Measurements from ENCODE around the gene BARX1.
"Not testable (repeated sequence)": the region's sequence is repeated elsewhere in the genome, so short reads cannot be mapped to it uniquely, and the experiment has no call there.

Gene BARX1

DNA sequence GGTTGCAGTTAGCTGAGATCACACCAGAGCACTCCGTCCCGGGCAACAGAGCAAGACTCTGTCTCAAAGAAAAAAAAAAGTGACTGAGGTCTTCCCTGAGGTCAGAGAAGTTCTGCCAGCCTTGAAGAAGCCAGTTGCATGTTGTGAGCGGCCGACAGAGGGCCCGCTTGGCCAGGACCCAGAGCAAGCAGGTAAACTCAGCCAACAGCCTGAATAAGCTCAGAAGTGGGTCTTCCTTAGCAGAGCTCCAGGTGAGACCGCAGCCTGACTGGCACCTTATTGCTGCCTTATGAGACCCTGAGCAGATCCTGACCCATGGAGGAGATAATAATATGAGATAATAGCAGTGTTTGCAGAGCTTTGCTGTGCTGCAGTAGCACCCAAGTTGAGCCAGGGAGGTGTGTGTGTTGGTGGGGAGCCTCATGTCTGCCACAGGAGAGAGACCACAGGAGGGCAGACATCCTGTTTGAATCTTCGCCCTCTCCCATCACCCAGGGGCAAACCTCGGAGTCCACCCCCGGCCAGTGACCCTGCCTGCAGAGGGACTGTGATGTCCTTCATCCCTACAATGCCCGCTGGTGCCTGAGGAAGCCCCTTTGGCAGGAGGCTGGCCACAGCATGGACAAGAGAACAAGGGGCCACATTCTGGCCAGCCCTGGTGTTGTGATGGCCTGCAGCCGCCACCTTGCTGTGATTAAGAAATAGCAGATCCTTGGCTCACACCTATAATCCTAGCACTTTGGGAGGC, 10.8 kb upstream of the BARX1 start:
- Histone ChIP-seq H3K4me3 (ENCODE audit: insufficient read length, low read depth) (no peak overlapping the region), H3K9ac (ENCODE audit: insufficient read length, low read depth) (no peak overlapping the region), H3K4me1 (ENCODE audit: insufficient read depth, insufficient read length) (peaks cover 14% of the 10 kb centered on the region), H3K27me3 (ENCODE audit: insufficient read depth, insufficient read length) (peaks cover 11% of the 10 kb centered on the region), H3K36me3 (ENCODE audit: insufficient read depth, insufficient read length, low read length) (no peaks in the 10 kb centered on the region), H3K9me3 (ENCODE audit: insufficient read depth, low read length) (0 out of 2 replicates have a peak, but pooled peaks cover 7% of the 10 kb centered on the region)
- no peak for TF ChIP-seq SUZ12 (IDR thresholded peaks at IDR 0.05; ENCODE audit: extremely low read depth, insufficient read depth, insufficient read length)
- TF ChIP-seq ZNF274 (IDR thresholded peaks at IDR 0.05; ENCODE audit: low read depth, low read length) = no peak
- TF ChIP-seq YY1 (IDR thresholded peaks at IDR 0.05; ENCODE audit: insufficient read depth, insufficient read length) = no peak
- no peak for DNase-seq (ENCODE audit: low read depth, low spot score)

DNA sequence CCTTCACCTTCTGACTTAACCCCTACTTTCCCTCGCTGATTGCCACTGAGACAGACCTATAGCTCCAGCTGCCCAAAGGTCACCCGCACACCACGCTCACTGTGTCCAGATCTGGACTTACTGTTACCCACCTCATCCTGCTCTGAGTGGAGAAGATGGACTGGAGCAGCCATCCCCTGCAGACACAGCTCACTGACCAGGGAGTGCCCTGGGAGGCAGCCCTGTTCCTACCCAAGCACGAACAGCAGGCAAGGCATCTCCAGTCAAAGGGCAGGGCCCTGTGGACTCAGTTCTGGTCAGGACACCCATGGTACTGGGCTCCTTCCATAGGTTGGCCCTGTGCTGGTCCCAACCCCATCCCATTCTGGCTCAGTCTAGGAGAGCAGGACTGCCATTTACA, 9.5 kb upstream of the BARX1 start:
- Histone ChIP-seq H3K36me3 (ENCODE audit: insufficient read depth, insufficient read length, low read length) (no peaks in the 10 kb centered on the region), H3K9me3 (ENCODE audit: insufficient read depth, low read length) (no peaks in the 10 kb centered on the region), H3K27me3 (ENCODE audit: insufficient read depth, insufficient read length) (peaks cover 24% of the 10 kb centered on the region), H3K9ac (ENCODE audit: insufficient read length, low read depth) (no peak overlapping the region), H3K4me3 (ENCODE audit: insufficient read length, low read depth) (no peak overlapping the region), H3K4me1 (ENCODE audit: insufficient read depth, insufficient read length) (peaks cover 14% of the 10 kb centered on the region)
- DNase-seq (ENCODE audit: low read depth, low spot score) = no peak
- TF ChIP-seq ZNF274 (IDR thresholded peaks at IDR 0.05; ENCODE audit: low read depth, low read length) (no peak), YY1 (IDR thresholded peaks at IDR 0.05; ENCODE audit: insufficient read depth, insufficient read length) (no peak), SUZ12 (IDR thresholded peaks at IDR 0.05; ENCODE audit: extremely low read depth, insufficient read depth, insufficient read length) (no peak)

- peaks cover 18% of the 10 kb centered on the region for H3K4me1 ChIP-seq (ENCODE audit: insufficient read depth, insufficient read length)
- no peak for DNase-seq (ENCODE audit: low read depth, low spot score)
- H3K27me3 ChIP-seq (ENCODE audit: insufficient read depth, insufficient read length) = peaks cover 31% of the 10 kb centered on the region
- H3K36me3 ChIP-seq (ENCODE audit: insufficient read depth, insufficient read length, low read length) = no peaks in the 10 kb centered on the region
- H3K4me3 ChIP-seq (ENCODE audit: insufficient read length, low read depth) = no peak overlapping the region
- no peaks in the 10 kb centered on the region for H3K9me3 ChIP-seq (ENCODE audit: insufficient read depth, low read length)
- TF ChIP-seq SUZ12 (IDR thresholded peaks at IDR 0.05; ENCODE audit: extremely low read depth, insufficient read depth, insufficient read length) = no peak
- no peak for TF ChIP-seq ZNF274 (IDR thresholded peaks at IDR 0.05; ENCODE audit: low read depth, low read length)
- no peak for TF ChIP-seq YY1 (IDR thresholded peaks at IDR 0.05; ENCODE audit: insufficient read depth, insufficient read length)
- H3K9ac ChIP-seq (ENCODE audit: insufficient read length, low read depth) = no peak overlapping the region
Measured at GRCh38 chr9:93963969-93964368, 8.8 kb upstream of the BARX1 start.

DNA sequence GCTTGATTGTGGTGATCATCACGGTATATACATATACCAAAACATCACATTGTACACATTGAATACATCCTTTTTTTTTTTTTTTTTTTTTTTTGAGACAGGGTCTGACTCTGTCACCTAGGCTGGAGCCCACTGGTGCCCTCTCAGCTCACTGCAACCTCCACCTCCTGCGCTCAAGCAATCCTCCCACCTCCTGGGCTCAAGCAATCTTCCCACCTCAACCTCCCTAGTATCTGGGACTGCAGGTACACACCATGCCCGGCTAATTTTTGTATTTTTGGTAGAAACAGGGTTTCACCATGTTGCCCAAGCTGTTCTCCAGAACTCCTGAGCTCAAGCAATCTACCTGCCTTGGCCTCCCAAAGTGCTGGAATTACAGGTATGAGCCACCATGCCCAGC, 8.3 kb upstream of the BARX1 start:
- H3K4me3 ChIP-seq (ENCODE audit: insufficient read length, low read depth); H3K9ac ChIP-seq (ENCODE audit: insufficient read length, low read depth); DNase-seq (ENCODE audit: low read depth, low spot score); H3K36me3 ChIP-seq (ENCODE audit: insufficient read depth, insufficient read length, low read length); H3K9me3 ChIP-seq (ENCODE audit: insufficient read depth, low read length): not testable (repeated sequence)
- Histone ChIP-seq H3K4me1 (ENCODE audit: insufficient read depth, insufficient read length) (peaks cover 13% of the 10 kb centered on the region), H3K27me3 (ENCODE audit: insufficient read depth, insufficient read length) (peaks cover 36% of the 10 kb centered on the region)

DNA sequence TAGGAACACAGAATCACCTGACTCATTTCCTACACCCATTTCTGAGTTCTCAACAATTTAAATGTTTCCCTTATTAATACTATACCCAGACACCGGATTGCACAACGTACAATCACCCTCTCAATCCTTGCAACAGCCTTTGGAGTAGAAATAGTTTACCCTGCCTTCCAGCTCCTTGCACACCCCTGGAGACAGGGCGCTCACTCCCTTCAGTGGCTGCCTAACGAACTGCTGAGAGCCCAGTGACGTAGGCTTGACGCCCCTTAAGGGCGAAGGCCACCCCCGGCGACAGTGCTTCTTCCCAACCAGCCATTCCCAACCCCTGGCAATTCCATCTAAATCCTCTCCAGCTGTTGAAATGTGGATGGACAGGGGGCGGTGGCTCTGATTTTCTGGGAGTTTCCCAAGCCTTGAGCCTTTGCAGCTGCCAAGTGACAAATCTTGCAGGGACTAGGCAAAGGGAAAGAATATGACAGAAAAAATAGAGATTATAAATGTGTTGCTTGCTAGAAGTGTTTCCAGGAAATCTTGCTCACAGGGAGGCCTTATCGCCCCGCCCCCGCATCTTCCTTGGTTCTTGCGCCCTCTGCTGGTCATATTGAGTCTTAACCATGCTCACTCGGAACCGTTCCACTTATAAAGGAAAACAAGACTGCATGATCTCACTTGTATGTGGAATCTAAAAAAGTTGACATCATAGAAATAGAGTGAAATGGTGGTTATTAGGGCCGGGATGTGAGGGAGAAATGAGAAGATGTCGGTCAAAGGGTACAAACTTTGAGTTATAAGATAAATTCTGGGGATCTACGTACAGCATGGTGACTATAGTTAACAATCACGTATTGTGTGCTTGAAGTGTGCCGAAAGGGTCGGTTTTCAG, 7.6 kb upstream of the BARX1 start:
- Histone ChIP-seq H3K9ac (ENCODE audit: insufficient read length, low read depth) (no peak overlapping the region), H3K9me3 (ENCODE audit: insufficient read depth, low read length) (no peaks in the 10 kb centered on the region), H3K27me3 (ENCODE audit: insufficient read depth, insufficient read length) (peaks cover 43% of the 10 kb centered on the region), H3K4me1 (ENCODE audit: insufficient read depth, insufficient read length) (peaks cover 13% of the 10 kb centered on the region), H3K36me3 (ENCODE audit: insufficient read depth, insufficient read length, low read length) (no peaks in the 10 kb centered on the region), H3K4me3 (ENCODE audit: insufficient read length, low read depth) (no peak overlapping the region)
- no peak for DNase-seq (ENCODE audit: low read depth, low spot score)
- no peak for TF ChIP-seq YY1 (IDR thresholded peaks at IDR 0.05; ENCODE audit: insufficient read depth, insufficient read length)
- TF ChIP-seq ZNF274 (IDR thresholded peaks at IDR 0.05; ENCODE audit: low read depth, low read length) = no peak
- TF ChIP-seq SUZ12 (IDR thresholded peaks at IDR 0.05; ENCODE audit: extremely low read depth, insufficient read depth, insufficient read length) = no peak

DNA sequence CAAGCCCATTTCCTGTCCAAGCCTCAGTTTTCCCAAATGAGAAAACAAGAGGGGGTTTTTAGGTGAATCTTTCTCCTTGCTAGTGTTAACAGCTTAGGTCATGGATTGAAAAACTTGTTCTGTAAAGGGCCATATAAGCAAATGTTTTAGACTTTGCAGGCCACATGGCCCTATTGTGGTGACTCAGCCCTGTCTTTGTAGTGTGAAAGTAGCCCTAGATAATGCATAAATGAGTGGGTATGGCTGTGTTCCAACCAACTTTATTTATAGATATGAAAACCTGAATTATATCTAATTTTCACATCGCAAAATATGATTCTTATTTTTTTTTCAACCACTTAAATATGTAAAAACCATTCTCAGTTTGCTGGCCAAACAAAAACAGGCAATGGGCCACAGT, 6.9 kb upstream of the BARX1 start:
- Histone ChIP-seq H3K9me3 (ENCODE audit: insufficient read depth, low read length) (no peaks in the 10 kb centered on the region), H3K4me3 (ENCODE audit: insufficient read length, low read depth) (no peak overlapping the region), H3K27me3 (ENCODE audit: insufficient read depth, insufficient read length) (peaks cover 51% of the 10 kb centered on the region), H3K36me3 (ENCODE audit: insufficient read depth, insufficient read length, low read length) (no peaks in the 10 kb centered on the region), H3K9ac (ENCODE audit: insufficient read length, low read depth) (no peak overlapping the region), H3K4me1 (ENCODE audit: insufficient read depth, insufficient read length) (peaks cover 19% of the 10 kb centered on the region)
- no peak for TF ChIP-seq YY1 (IDR thresholded peaks at IDR 0.05; ENCODE audit: insufficient read depth, insufficient read length)
- TF ChIP-seq SUZ12 (IDR thresholded peaks at IDR 0.05; ENCODE audit: extremely low read depth, insufficient read depth, insufficient read length) = no peak
- TF ChIP-seq ZNF274 (IDR thresholded peaks at IDR 0.05; ENCODE audit: low read depth, low read length) = no peak
- no peak for DNase-seq (ENCODE audit: low read depth, low spot score)

Data from NT2/D1 (cell line).